NB4 (cell line): Measurements from ENCODE around the gene ECE1.

Experiments used
- POLR2A ChIP-seq: IDR thresholded peaks from 2 replicates; pipeline ENCODE4 v1.6.1; 2011; ENCODE audit warnings: mild to moderate bottlenecking; ENCODE audit not compliant: insufficient read length; ENCODE audit errors: extremely low read depth
- TF ChIP-seq, protein P1 (sequence below): IDR thresholded peaks from one replicate; pipeline ENCODE4 v1.5.1; 2012; ENCODE audit warnings: low read depth, low read length

DNA sequence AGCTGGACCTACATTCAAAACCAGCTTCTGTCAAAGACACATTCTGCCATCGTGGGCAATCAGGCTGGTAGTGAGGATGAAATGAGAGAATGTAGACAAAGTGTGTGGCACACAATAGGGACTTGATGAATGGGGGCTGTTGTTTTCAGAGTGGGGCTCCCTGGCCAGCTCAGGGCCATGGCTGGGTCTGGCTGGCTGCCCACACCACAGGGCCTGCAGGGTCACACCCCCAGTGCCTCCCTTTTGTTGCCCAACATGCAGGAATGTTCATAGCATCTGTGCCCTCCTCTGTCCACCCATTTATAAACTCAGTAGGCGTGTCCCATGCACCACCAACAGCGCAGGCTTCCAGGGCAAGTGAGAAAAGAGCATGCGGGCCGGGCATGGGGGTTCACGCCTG is 20.8 kb upstream of the ECE1 start:
- TF ChIP-seq, protein P1, sequence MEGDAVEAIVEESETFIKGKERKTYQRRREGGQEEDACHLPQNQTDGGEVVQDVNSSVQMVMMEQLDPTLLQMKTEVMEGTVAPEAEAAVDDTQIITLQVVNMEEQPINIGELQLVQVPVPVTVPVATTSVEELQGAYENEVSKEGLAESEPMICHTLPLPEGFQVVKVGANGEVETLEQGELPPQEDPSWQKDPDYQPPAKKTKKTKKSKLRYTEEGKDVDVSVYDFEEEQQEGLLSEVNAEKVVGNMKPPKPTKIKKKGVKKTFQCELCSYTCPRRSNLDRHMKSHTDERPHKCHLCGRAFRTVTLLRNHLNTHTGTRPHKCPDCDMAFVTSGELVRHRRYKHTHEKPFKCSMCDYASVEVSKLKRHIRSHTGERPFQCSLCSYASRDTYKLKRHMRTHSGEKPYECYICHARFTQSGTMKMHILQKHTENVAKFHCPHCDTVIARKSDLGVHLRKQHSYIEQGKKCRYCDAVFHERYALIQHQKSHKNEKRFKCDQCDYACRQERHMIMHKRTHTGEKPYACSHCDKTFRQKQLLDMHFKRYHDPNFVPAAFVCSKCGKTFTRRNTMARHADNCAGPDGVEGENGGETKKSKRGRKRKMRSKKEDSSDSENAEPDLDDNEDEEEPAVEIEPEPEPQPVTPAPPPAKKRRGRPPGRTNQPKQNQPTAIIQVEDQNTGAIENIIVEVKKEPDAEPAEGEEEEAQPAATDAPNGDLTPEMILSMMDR, result no peak
- TF ChIP-seq POLR2A, result no peak
